Natural killer cell (primary cell): ENCODE data around the gene CLCA2. TPM values are rescaled to one million over a fixed set of nuclear protein-coding genes. Genes with fewer than 3 reads are reported as not detected.
A peak's percentile ranks its signal among the peaks of the same experiment; 100 is the strongest.
"Not testable (repeated sequence)": the region's sequence is repeated elsewhere in the genome, so short reads cannot be mapped to it uniquely, and the experiment has no call there.

Source experiments
- ATAC-seq, 3 donors: fragments of 150-1000 bp in 2 of 3; fragments of 200-7000 bp in 1 of 3; cut with Tn5 transposase; 1 replicate in 1 of 3; 2 replicates in 2 of 3; pipeline ENCODE4 v1.10.0; 2021; ENCODE audit warnings: mild to moderate bottlenecking in 2 of 3, moderate library complexity in 2 of 3
- DNase-seq, 2 donors: peaks; one replicate each; pipeline versions ENCODE4 v3.0.0 to v3.0.0-alpha.2; 2013 to 2021; ENCODE audit warnings: mixed read lengths in 1 of 2
- H3K27ac ChIP-seq: one replicate; pipeline ENCODE4 v1.5.1; 2013; ENCODE audit warnings: mild to moderate bottlenecking, low read length
- H3K27me3 ChIP-seq: one replicate; pipeline ENCODE4 v1.6.1; 2013; ENCODE audit warnings: low read length; ENCODE audit not compliant: control insufficient read depth, insufficient read depth
- H3K36me3 ChIP-seq: one replicate; pipeline ENCODE4 v1.6.1; 2013; ENCODE audit warnings: low read length; ENCODE audit not compliant: control insufficient read depth, insufficient read depth
- H3K4me1 ChIP-seq: one replicate; pipeline ENCODE4 v1.6.1; 2013; ENCODE audit warnings: low read length; ENCODE audit not compliant: control insufficient read depth, insufficient read depth
- H3K4me3 ChIP-seq: one replicate; pipeline ENCODE4 v1.5.1; 2013; ENCODE audit warnings: low read length
- H3K9me3 ChIP-seq: one replicate; pipeline ENCODE4 v1.6.1; 2013; ENCODE audit warnings: low read length; ENCODE audit not compliant: control insufficient read depth, insufficient read depth
- H3K27ac Mint-ChIP-seq, 2 donors: one replicate each; pipeline ENCODE4 v1.8.0; 2022; ENCODE audit warnings: mild to moderate bottlenecking in 2 of 2, mixed read lengths in 2 of 2, moderate library complexity in 1 of 2
- H3K27me3 Mint-ChIP-seq, 2 donors: one replicate each; pipeline ENCODE4 v1.8.0; 2022; ENCODE audit warnings: low read depth in 2 of 2, mixed read lengths in 2 of 2
- H3K36me3 Mint-ChIP-seq: one replicate; pipeline ENCODE4 v1.8.0; 2022; ENCODE audit warnings: mixed read lengths
- H3K4me1 Mint-ChIP-seq, 2 donors: one replicate each; pipeline ENCODE4 v1.8.0; 2022; ENCODE audit warnings: mixed read lengths in 2 of 2
- H3K4me3 Mint-ChIP-seq: one replicate; pipeline ENCODE4 v1.8.0; 2022; ENCODE audit warnings: mild to moderate bottlenecking, moderate library complexity, mixed read lengths
- H3K9me3 Mint-ChIP-seq, 2 donors: one replicate each; pipeline ENCODE4 v1.8.0; 2022; ENCODE audit warnings: mixed read lengths in 2 of 2
- CTCF ChIP-seq: fragments of 200-600 bp; IDR thresholded peaks from one replicate; pipeline ENCODE4 v1.8.0; 2022; ENCODE audit warnings: antibody characterized with exemption
- WGBS: methylation state at CpG from one replicate; pipeline ENCODE4 v1.1.7; 2013; ENCODE audit warnings: missing lambda C conversion rate; ENCODE audit not compliant: insufficient coverage; 5-methylcytosine and 5-hydroxymethylcytosine counted together
- intact Hi-C: fragments of 100-400 bp; cut with micrococcal nuclease; formaldehyde crosslinking; loops from one replicate; pipeline ENCODE4 v1.14.2; 2022
- total RNA-seq, 4 donors: library from RNA; stranded (reverse); fragments of 120-200 nt in 1 of 4; gene quantifications; one replicate each; pipeline versions ENCODE4 v1.2.3 to v1.2.4, GENCODE V29; 2013 to 2022

CLCA2 gene
- total RNA-seq, 3 donors from 2014 or later (not counting 1 experiment from before 2014, with no cell fraction given): not detected

GRCh38 chr1:86502125-86502646 is 78.2 kb downstream of the CLCA2 start:
- Histone ChIP-seq H3K4me3 (peak overlapping the region; percentile 7), H3K4me1 (peaks cover 18% of the 10 kb centered on the region)
- H3K9me3 Mint-ChIP-seq, H3K27me3 ChIP-seq, H3K27ac ChIP-seq, H3K36me3 ChIP-seq, H3K36me3 Mint-ChIP-seq, H3K9me3 ChIP-seq: not testable (repeated sequence)
- H3K4me3 Mint-ChIP-seq: peak overlapping the region; percentile 80
- H3K27me3 Mint-ChIP-seq: peaks cover 17 to 26% of the 10 kb centered on the region in 2 donors
- ATAC-seq (peak; percentile 51 to 74 (median 62)), DNase-seq (peak in 1 of 2 donors; percentile 72)
- peaks cover 6 to 16% of the 10 kb centered on the region in 2 donors for H3K4me1 Mint-ChIP-seq
- peak overlapping the region in 1 of 2 donors; percentile 29 for H3K27ac Mint-ChIP-seq
- intact Hi-C loops: loop anchor here (1.0 to 5.0 kb wide), 4 partner anchors 105 to 240 kb away; partner anchors contain the start of gene ODF2L
- 49% methylated on average over 16 of the region's 16 CpGs for WGBS
- TF ChIP-seq CTCF: peak; percentile 50

GRCh38 chr1:86502721-86503405 is 78.9 kb downstream of the CLCA2 start:
- peak overlapping the region; percentile 80 for H3K4me3 Mint-ChIP-seq
- DNase-seq: peak in 1 of 2 donors; percentile 47
- peaks cover 6 to 16% of the 10 kb centered on the region in 2 donors for H3K4me1 Mint-ChIP-seq
- H3K36me3 Mint-ChIP-seq: no peaks in the 10 kb centered on the region
- H3K36me3 ChIP-seq: no peaks in the 10 kb centered on the region
- H3K4me1 ChIP-seq: peaks cover 18% of the 10 kb centered on the region
- no peaks in the 10 kb centered on the region for H3K9me3 ChIP-seq
- no peak for TF ChIP-seq CTCF
- peak in 1 of 3 donors; percentile 30 for ATAC-seq
- H3K27ac Mint-ChIP-seq: peak overlapping the region in 1 of 2 donors; percentile 29
- intact Hi-C loops: loop anchor here (1.0 to 5.0 kb wide), 4 partner anchors 106 to 239 kb away; partner anchors contain the start of gene ODF2L
- H3K4me3 ChIP-seq: no peak overlapping the region
- no peak overlapping the region for H3K27ac ChIP-seq
- WGBS: 78% methylated on average over 16 of the region's 18 CpGs
- peaks cover 16 to 23% of the 10 kb centered on the region in 2 donors for H3K27me3 Mint-ChIP-seq
- H3K27me3 ChIP-seq: peaks cover 2% of the 10 kb centered on the region
- no peaks in the 10 kb centered on the region for H3K9me3 Mint-ChIP-seq

GRCh38 chr1:86503406-86504136 is 79.6 kb downstream of the CLCA2 start:
- no peak for ATAC-seq
- Mint-ChIP-seq H3K36me3 (no peaks in the 10 kb centered on the region), H3K27me3 (peaks cover 10 to 16% of the 10 kb centered on the region in 2 donors), H3K4me1 (peaks cover 6 to 16% of the 10 kb centered on the region in 2 donors), H3K4me3 (peak overlapping the region; percentile 37), H3K9me3 (no peaks in the 10 kb centered on the region), H3K27ac (peak overlapping the region in 1 of 2 donors; percentile 35)
- TF ChIP-seq CTCF: no peak
- DNase-seq: peak in 1 of 2 donors; percentile 14
- Histone ChIP-seq H3K9me3 (no peaks in the 10 kb centered on the region), H3K4me3 (no peak overlapping the region), H3K27ac (no peak overlapping the region), H3K4me1 (peaks cover 18% of the 10 kb centered on the region), H3K36me3 (no peaks in the 10 kb centered on the region), H3K27me3 (peaks cover 3% of the 10 kb centered on the region)
- 68% methylated on average over 18 of the region's 18 CpGs for WGBS
- intact Hi-C loops: loop anchor here (5.0 kb wide), 2 partner anchors 106 to 184 kb away; partner anchors contain the start of gene ODF2L
